Epithelial cell of esophagus (primary cell): ENCODE results near the gene RNF166.

ENCODE experiments used
- DNase-seq: peaks from one replicate; pipeline ENCODE4 v3.0.0; 2010; ENCODE audit warnings: low read depth
- H3K4me3 ChIP-seq: 2 replicates; pipeline ENCODE4 v1.5.1; 2011; ENCODE audit warnings: mild to moderate bottlenecking, low read length, control low read depth
- CTCF ChIP-seq: IDR thresholded peaks from 2 replicates; pipeline ENCODE4 v1.5.1; 2011; ENCODE audit warnings: low read depth, mild to moderate bottlenecking, low read length, control low read depth, inconsistent platforms; ENCODE audit not compliant: insufficient read depth; ENCODE audit errors: missing control alignments

Gene RNF166

GRCh38 chr16:88695218-88695617 lies 11.0 kb downstream of the RNF166 start:
- no peak for TF ChIP-seq CTCF
- H3K4me3 ChIP-seq, result no peak overlapping the region
- no peak for DNase-seq

GRCh38 chr16:88694221-88695087 lies 11.8 kb downstream of the RNF166 start:
- no peak for TF ChIP-seq CTCF
- H3K4me3 ChIP-seq, result no peak overlapping the region
- DNase-seq, result no peak

- TF ChIP-seq CTCF, result no peak
- no peak for DNase-seq
- no peak overlapping the region for H3K4me3 ChIP-seq
Measured at GRCh38 chr16:88693420-88694177, 12.6 kb downstream of the RNF166 start.

- H3K4me3 ChIP-seq, result no peak overlapping the region
- TF ChIP-seq CTCF, result no peak
- no peak for DNase-seq
Measured at GRCh38 chr16:88692861-88693260, 13.3 kb downstream of the RNF166 start.

- no peak for DNase-seq
- H3K4me3 ChIP-seq, result no peak overlapping the region
- TF ChIP-seq CTCF, result no peak
Measured at GRCh38 chr16:88691924-88692560, 14.2 kb downstream of the RNF166 start.

GRCh38 chr16:88691129-88691813 lies 14.9 kb downstream of the RNF166 start:
- TF ChIP-seq CTCF, result no peak
- no peak overlapping the region for H3K4me3 ChIP-seq
- DNase-seq, result no peak
